Fibroblast of lung (primary cell): ENCODE data around the gene PYGO2. TPM values are rescaled to one million over a fixed set of nuclear protein-coding genes. Genes with fewer than 3 reads are reported as not detected.

Experiments
- DNase-seq, 2 donors: peaks; one replicate each; pipeline versions ENCODE4 v3.0.0 to v3.0.0-alpha.2; 2010; ENCODE audit warnings: low read depth in 2 of 2
- H2AFZ ChIP-seq: 2 replicates; pipeline ENCODE4 v1.5.1; 2012; ENCODE audit warnings: low read length, control low read depth, inconsistent platforms
- H3K27ac ChIP-seq: 2 replicates; pipeline ENCODE4 v1.5.1; 2011; ENCODE audit warnings: low read length, control low read depth; ENCODE audit not compliant: insufficient read depth
- H3K27me3 ChIP-seq: 2 replicates; pipeline ENCODE4 v1.5.1; 2011; ENCODE audit warnings: mild to moderate bottlenecking, low read length; ENCODE audit not compliant: control insufficient read depth, insufficient read depth
- H3K36me3 ChIP-seq: 2 replicates; pipeline ENCODE4 v1.5.1; 2011; ENCODE audit warnings: low read length; ENCODE audit not compliant: control insufficient read depth, insufficient read depth
- H3K4me1 ChIP-seq: 2 replicates; pipeline ENCODE4 v1.5.1; 2011; ENCODE audit warnings: low read length; ENCODE audit not compliant: control insufficient read depth, insufficient read depth; ENCODE audit errors: extremely low read depth
- H3K4me2 ChIP-seq: 2 replicates; pipeline ENCODE4 v1.5.1; 2011; ENCODE audit warnings: low read length, control low read depth; ENCODE audit not compliant: insufficient read depth; ENCODE audit errors: extremely low read depth
- H3K4me3 ChIP-seq, 4 experiments: fragments of 200-600 bp in 1 of 4; sonication (generic) in 1 of 4; replicated peaks in 1 of 4; 2 replicates each; pipeline ENCODE4 v1.5.1; 2011 to 2016; ENCODE audit warnings: low read length in 4 of 4, low read depth in 3 of 4, mild to moderate bottlenecking in 3 of 4, control low read depth in 2 of 4, inconsistent platforms in 1 of 4, mixed read lengths in 1 of 4; ENCODE audit not compliant: insufficient read depth in 1 of 4; ENCODE audit errors: control extremely low read depth in 1 of 4
- H3K79me2 ChIP-seq: 2 replicates; pipeline ENCODE4 v1.5.1; 2012; ENCODE audit warnings: mild to moderate bottlenecking, low read length, inconsistent platforms; ENCODE audit not compliant: control insufficient read depth, insufficient read depth
- H3K9ac ChIP-seq: 2 replicates; pipeline ENCODE4 v1.5.1; 2011; ENCODE audit warnings: mild to moderate bottlenecking, low read length, control low read depth; ENCODE audit not compliant: insufficient read depth
- H3K9me3 ChIP-seq: 2 replicates; pipeline ENCODE4 v1.5.1; 2012; ENCODE audit warnings: low read depth, low read length; ENCODE audit not compliant: control insufficient read depth, insufficient read depth
- H4K20me1 ChIP-seq: 2 replicates; pipeline ENCODE4 v1.5.1; 2011; ENCODE audit warnings: low read length; ENCODE audit not compliant: control insufficient read depth, insufficient read depth; ENCODE audit errors: extremely low read depth
- CTCF ChIP-seq, 2 donors: IDR thresholded peaks in 1 of 2; conservative IDR thresholded peaks in 1 of 2; 1 replicate in 1 of 2; 2 replicates in 1 of 2; pipeline ENCODE4 v1.5.1; 2011 to 2012; ENCODE audit warnings: low read length in 2 of 2, control low read depth in 1 of 2, inconsistent platforms in 1 of 2, low read depth in 1 of 2, mild to moderate bottlenecking in 1 of 2
- EZH2 ChIP-seq: IDR thresholded peaks from 2 replicates; pipeline ENCODE4 v1.5.1; 2012; ENCODE audit warnings: low read length, control low read depth, mild to moderate bottlenecking; ENCODE audit errors: missing control alignments
- polyA plus RNA-seq, 2 donors: library from polyadenylated mRNA; depleted of rRNA in 1 of 2; stranded (reverse) in 1 of 2; unstranded in 1 of 2; fragments of >200 nt; gene quantifications; 2 replicates each; pipeline ENCODE4 v1.2.1, GENCODE V29; 2011 to 2012; ENCODE audit warnings: missing spikeins in 1 of 2
- total RNA-seq: library from RNA; depleted of rRNA; stranded (reverse); fragments of >200 nt; gene quantifications from 2 replicates; pipeline ENCODE4 v1.2.1, GENCODE V29; 2014

Gene PYGO2
- total and polyA plus RNA-seq, 2 donors (not counting 1 experiment from before 2014, with no cell fraction given), result 15.3 to 28.1 TPM

GRCh38 chr1:155009742-155010141 is 48.2 kb upstream of the PYGO2 start:
- Histone ChIP-seq H3K4me2 (no peak overlapping the region), H3K4me1 (peaks cover 7% of the 10 kb centered on the region), H3K36me3 (no peaks in the 10 kb centered on the region), H3K4me3 (no peak overlapping the region), H3K9me3 (no peaks in the 10 kb centered on the region), H3K79me2 (peaks cover 2% of the 10 kb centered on the region), H3K9ac (no peak overlapping the region), H3K27ac (no peak overlapping the region), H4K20me1 (no peaks in the 10 kb centered on the region), H3K27me3 (no peaks in the 10 kb centered on the region), H2AFZ (no peak overlapping the region)
- DNase-seq, result no peak
- no peak for TF ChIP-seq EZH2
- TF ChIP-seq CTCF (conservative IDR thresholded peaks at IDR 0.05 in 1 of 2, IDR thresholded peaks at IDR 0.05 in 1 of 2; ENCODE audit: low read depth in 1 of 2, low read length in 2 of 2), result no peak

- Histone ChIP-seq H3K9me3 (no peaks in the 10 kb centered on the region), H3K4me3 (no peak overlapping the region), H3K27ac (no peak overlapping the region), H4K20me1 (no peaks in the 10 kb centered on the region), H3K4me2 (no peak overlapping the region), H3K4me1 (peaks cover 12% of the 10 kb centered on the region), H3K27me3 (no peaks in the 10 kb centered on the region), H3K9ac (no peak overlapping the region), H3K36me3 (no peaks in the 10 kb centered on the region), H2AFZ (no peak overlapping the region), H3K79me2 (peaks cover 5% of the 10 kb centered on the region)
- no peak for DNase-seq
- TF ChIP-seq CTCF (conservative IDR thresholded peaks at IDR 0.05 in 1 of 2, IDR thresholded peaks at IDR 0.05 in 1 of 2; ENCODE audit: low read depth in 1 of 2, low read length in 2 of 2) (no peak), EZH2 (no peak)
Observed at GRCh38 chr1:155009221-155009711, 47.7 kb upstream of the PYGO2 start.

- Histone ChIP-seq H3K27ac (no peak overlapping the region), H3K79me2 (peaks cover 11% of the 10 kb centered on the region), H2AFZ (no peak overlapping the region), H3K36me3 (no peaks in the 10 kb centered on the region), H3K9me3 (no peaks in the 10 kb centered on the region), H3K4me3 (no peak overlapping the region), H3K9ac (no peak overlapping the region), H4K20me1 (no peaks in the 10 kb centered on the region), H3K27me3 (no peaks in the 10 kb centered on the region), H3K4me1 (peaks cover 14% of the 10 kb centered on the region), H3K4me2 (no peak overlapping the region)
- TF ChIP-seq EZH2 (no peak), CTCF (conservative IDR thresholded peaks at IDR 0.05 in 1 of 2, IDR thresholded peaks at IDR 0.05 in 1 of 2; ENCODE audit: low read depth in 1 of 2, low read length in 2 of 2) (no peak)
- DNase-seq, result no peak
Observed at GRCh38 chr1:155008015-155008941, 46.7 kb upstream of the PYGO2 start.
